Measurements from ENCODE around the gene MUC2. TPM values are rescaled to one million over a fixed set of nuclear protein-coding genes. Genes with fewer than 3 reads are reported as not detected.

MUC2 gene
- total and polyA plus RNA-seq, 8 donors, result under 0.01 to 1,040 (median 0.45) TPM; not detected in 3

DNA sequence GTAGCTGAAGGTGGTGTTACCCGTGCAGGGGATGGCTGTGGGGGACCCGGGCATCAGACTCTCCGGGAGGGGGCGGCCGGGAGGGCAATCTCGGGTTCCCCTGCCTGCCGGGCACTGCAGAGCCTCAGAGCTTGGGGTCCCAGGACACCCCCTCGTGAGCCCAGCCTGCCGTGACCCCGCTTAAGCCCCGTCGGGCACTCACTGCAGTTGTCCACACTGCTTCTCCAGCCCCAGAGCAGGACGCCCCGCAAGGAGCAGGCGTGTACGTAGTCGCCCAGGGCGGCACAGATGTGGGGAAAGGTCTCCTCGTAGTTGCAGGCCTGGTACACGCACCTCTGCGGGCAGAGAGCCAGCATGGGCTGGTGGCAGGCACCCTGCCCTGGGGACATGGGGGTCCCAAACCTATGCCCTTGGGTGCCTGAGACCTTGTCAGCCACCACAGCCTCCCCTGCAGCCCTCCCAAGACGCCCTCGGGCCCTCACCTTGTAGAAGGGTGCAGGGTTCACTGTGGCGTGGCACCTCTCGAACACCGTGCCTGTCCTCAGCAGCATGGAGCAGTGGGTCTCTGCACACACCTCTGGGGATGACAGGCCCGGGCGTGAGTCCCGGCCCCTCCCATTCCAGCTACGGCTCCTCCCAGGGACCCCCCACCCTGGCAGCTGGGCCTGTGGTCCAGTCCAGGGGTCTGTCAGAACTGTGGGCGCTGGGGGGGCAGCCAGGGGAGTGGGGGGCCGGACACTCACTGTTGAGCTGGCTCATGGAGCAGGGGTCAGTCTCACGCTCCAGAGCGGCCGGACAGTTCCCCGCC is 47.0 kb upstream of the MUC2 start:
- TF ChIP-seq EP300 (IDR thresholded peaks at IDR 0.05) (no peak), POLR2AphosphoS5 (IDR thresholded peaks at IDR 0.05) (no peak)
- TF ChIP-seq, protein P1, sequence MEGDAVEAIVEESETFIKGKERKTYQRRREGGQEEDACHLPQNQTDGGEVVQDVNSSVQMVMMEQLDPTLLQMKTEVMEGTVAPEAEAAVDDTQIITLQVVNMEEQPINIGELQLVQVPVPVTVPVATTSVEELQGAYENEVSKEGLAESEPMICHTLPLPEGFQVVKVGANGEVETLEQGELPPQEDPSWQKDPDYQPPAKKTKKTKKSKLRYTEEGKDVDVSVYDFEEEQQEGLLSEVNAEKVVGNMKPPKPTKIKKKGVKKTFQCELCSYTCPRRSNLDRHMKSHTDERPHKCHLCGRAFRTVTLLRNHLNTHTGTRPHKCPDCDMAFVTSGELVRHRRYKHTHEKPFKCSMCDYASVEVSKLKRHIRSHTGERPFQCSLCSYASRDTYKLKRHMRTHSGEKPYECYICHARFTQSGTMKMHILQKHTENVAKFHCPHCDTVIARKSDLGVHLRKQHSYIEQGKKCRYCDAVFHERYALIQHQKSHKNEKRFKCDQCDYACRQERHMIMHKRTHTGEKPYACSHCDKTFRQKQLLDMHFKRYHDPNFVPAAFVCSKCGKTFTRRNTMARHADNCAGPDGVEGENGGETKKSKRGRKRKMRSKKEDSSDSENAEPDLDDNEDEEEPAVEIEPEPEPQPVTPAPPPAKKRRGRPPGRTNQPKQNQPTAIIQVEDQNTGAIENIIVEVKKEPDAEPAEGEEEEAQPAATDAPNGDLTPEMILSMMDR (IDR thresholded peaks at IDR 0.05), result no peak
- intact Hi-C loops (cut with DNase I; ENCODE audit: low total_unique reads), result no loop called here
- Histone ChIP-seq H3K4me3 (no peak overlapping the region), H3K4me1 (no peaks in the 10 kb centered on the region), H3K9me3 (no peaks in the 10 kb centered on the region), H3K36me3 (peaks cover 0 to 27% (median 12%) of the 10 kb centered on the region in 4 donors), H3K27me3 (peaks cover 0 to 81% (median 0%) of the 10 kb centered on the region in 3 donors), H3K27ac (no peak overlapping the region)
- no peak for DNase-seq
- 51 to 75% (median 74%) methylated on average over 16 to 36 of the region's 36 CpGs for WGBS, 5 donors

DNA sequence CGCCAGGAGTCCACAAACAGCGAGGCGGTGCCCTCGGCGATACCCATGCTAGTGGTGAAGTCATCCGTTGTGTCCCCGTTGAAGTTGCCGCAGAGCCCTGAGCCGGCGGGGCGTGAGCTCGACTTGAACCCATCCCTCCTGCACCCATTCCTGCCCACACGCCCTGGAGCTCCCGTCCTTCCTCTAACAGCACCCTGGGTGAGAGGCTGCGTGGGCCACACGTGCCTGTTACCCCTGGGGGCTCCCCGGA is 46.5 kb upstream of the MUC2 start:
- intact Hi-C loops (cut with DNase I; ENCODE audit: low total_unique reads), result no loop called here
- Histone ChIP-seq H3K27ac (no peak overlapping the region), H3K27me3 (peaks cover 0 to 87% (median 0%) of the 10 kb centered on the region in 3 donors), H3K4me3 (no peak overlapping the region), H3K36me3 (peaks cover 0 to 27% (median 12%) of the 10 kb centered on the region in 4 donors), H3K9me3 (no peaks in the 10 kb centered on the region), H3K4me1 (peaks cover 0 to under 1% (median 0%) of the 10 kb centered on the region in 4 donors)
- WGBS, 5 donors, result 39 to 97% (median 66%) methylated on average over 5 to 17 of the region's 17 CpGs
- TF ChIP-seq POLR2A (IDR thresholded peaks at IDR 0.05) (no peak), POLR2AphosphoS5 (IDR thresholded peaks at IDR 0.05) (no peak), EP300 (IDR thresholded peaks at IDR 0.05) (no peak)
- TF ChIP-seq, protein P1 (IDR thresholded peaks at IDR 0.05), result no peak
- no peak for DNase-seq

DNA sequence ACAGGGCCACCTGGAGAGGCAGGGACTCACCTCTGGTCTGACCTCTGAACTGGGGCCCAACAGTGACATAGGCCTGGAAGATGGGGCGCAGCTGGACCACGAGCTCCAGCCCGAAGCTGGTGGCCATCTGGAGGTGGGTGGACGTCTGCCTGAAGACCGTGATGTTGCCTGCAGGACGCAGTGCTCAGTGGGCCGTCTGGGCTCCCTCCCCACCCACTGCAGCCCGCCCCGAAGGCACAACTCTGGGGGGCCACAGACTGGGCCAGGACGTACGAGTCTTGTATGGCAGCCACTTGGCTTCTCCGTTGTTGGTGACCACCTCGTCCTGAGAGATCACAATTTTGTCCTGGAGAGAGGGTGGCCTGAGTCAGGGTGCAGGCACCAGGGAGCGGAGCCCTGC is 46.1 kb upstream of the MUC2 start:
- no peak for DNase-seq
- peaks cover 0 to 24% (median 12%) of the 10 kb centered on the region in 4 donors for H3K36me3 ChIP-seq
- H3K9me3 ChIP-seq, result no peaks in the 10 kb centered on the region
- peaks cover 0 to 4% (median 0%) of the 10 kb centered on the region in 4 donors for H3K4me1 ChIP-seq
- TF ChIP-seq EP300 (IDR thresholded peaks at IDR 0.05) (no peak), POLR2AphosphoS5 (IDR thresholded peaks at IDR 0.05) (no peak)
- TF ChIP-seq, protein P1 (IDR thresholded peaks at IDR 0.05), result no peak
- intact Hi-C loops (cut with DNase I; ENCODE audit: low total_unique reads), result no loop called here
- H3K4me3 ChIP-seq, result no peak overlapping the region
- 57 to 90% (median 77%) methylated on average over 2 to 14 of the region's 14 CpGs for WGBS, 5 donors
- H3K27me3 ChIP-seq, result peaks cover 0 to 89% (median 0%) of the 10 kb centered on the region in 3 donors
- no peak overlapping the region for H3K27ac ChIP-seq

DNA sequence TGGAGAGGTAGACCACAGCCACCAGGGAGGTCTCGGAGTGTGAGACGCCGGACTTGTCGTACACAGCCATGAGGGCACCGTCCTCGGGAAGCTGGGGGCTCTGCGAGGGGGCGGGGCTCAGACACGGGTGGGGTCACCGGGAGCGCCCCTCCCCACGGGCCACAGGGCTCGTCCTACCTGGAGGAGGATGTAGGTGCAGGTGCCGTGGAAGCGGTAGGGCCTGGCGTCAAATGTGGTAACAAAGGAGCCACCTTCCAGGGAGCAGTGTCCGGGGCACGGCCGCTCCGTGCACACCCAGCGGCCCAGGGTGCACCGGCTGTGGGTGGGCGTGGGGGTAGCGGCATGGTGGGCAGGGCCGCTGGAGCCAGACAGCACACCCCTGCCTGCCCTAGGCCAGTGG is 45.6 kb upstream of the MUC2 start:
- no peak overlapping the region for H3K4me3 ChIP-seq
- H3K9me3 ChIP-seq, result no peaks in the 10 kb centered on the region
- H3K27ac ChIP-seq, result no peak overlapping the region
- H3K4me1 ChIP-seq, result peaks cover 0 to 9% (median 0%) of the 10 kb centered on the region in 4 donors
- peaks cover 0 to 20% (median 10%) of the 10 kb centered on the region in 4 donors for H3K36me3 ChIP-seq
- intact Hi-C loops (cut with DNase I; ENCODE audit: low total_unique reads), result no loop called here
- DNase-seq, result no peak
- H3K27me3 ChIP-seq, result peaks cover 0 to 87% (median 0%) of the 10 kb centered on the region in 3 donors
- TF ChIP-seq EP300 (IDR thresholded peaks at IDR 0.05) (no peak), POLR2AphosphoS5 (IDR thresholded peaks at IDR 0.05) (no peak), POLR2A (IDR thresholded peaks at IDR 0.05) (no peak)
- TF ChIP-seq, protein P1 (IDR thresholded peaks at IDR 0.05), result no peak
- 42 to 74% (median 63%) methylated on average over 8 to 25 of the region's 25 CpGs for WGBS, 5 donors

All from stomach (tissue), 9 donors.